WERI-Rb-1 (cell line): Measurements from ENCODE around the gene CPZ.

ENCODE experiments used
- DNase-seq: peaks from one replicate; pipeline ENCODE4 v3.0.0-alpha.2; 2020
- H3K27ac ChIP-seq: fragments of 250-450 bp; sonication (Bioruptor Pico); 2 replicates; pipeline ENCODE4 v1.5.1; 2020; ENCODE audit warnings: mild to moderate bottlenecking, moderate library complexity
- H3K27me3 ChIP-seq: fragments of 250-450 bp; sonication (Bioruptor Pico); 2 replicates; pipeline ENCODE4 v1.5.1; 2021; ENCODE audit warnings: mild to moderate bottlenecking, low read depth, moderate library complexity; ENCODE audit not compliant: insufficient read depth, severe bottlenecking
- H3K36me3 ChIP-seq: fragments of 250-450 bp; sonication (Bioruptor Pico); 2 replicates; pipeline ENCODE4 v1.5.1; 2020; ENCODE audit warnings: mild to moderate bottlenecking, moderate library complexity
- H3K4me3 ChIP-seq: 2 replicates; pipeline ENCODE4 v1.5.1; 2011; ENCODE audit warnings: low read depth, mild to moderate bottlenecking, control low read depth, low read length
- H3K9me3 ChIP-seq: fragments of 250-450 bp; sonication (Bioruptor Pico); 2 replicates; pipeline ENCODE4 v1.5.1; 2021; ENCODE audit warnings: mild to moderate bottlenecking, moderate library complexity; ENCODE audit not compliant: severe bottlenecking
- TF ChIP-seq, protein P1 (sequence below): IDR thresholded peaks from 2 replicates; pipeline ENCODE4 v1.5.1; 2011; ENCODE audit warnings: low read depth, mild to moderate bottlenecking, control low read depth, inconsistent platforms, low read length

The CPZ gene

DNA sequence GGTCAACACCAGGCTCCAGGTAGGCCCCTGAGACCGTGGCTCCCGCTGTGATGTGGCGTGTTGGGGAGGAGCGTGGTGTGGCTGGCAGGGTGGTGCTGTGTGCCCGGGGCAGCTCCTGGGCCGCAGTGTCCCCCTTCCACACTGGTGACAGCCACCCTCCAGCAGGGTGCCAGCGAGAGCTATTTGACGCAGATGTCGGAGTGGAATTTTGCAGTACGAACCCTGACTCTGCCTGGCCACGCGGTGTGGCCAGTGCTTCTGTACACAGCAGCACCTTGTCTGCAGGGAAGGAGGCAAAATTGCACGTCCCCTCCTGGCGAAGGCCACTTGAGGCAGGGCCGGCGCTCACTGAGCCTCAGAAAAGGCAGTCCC is 53.2 kb downstream of the CPZ start:
- DNase-seq = no peak
- TF ChIP-seq, protein P1, sequence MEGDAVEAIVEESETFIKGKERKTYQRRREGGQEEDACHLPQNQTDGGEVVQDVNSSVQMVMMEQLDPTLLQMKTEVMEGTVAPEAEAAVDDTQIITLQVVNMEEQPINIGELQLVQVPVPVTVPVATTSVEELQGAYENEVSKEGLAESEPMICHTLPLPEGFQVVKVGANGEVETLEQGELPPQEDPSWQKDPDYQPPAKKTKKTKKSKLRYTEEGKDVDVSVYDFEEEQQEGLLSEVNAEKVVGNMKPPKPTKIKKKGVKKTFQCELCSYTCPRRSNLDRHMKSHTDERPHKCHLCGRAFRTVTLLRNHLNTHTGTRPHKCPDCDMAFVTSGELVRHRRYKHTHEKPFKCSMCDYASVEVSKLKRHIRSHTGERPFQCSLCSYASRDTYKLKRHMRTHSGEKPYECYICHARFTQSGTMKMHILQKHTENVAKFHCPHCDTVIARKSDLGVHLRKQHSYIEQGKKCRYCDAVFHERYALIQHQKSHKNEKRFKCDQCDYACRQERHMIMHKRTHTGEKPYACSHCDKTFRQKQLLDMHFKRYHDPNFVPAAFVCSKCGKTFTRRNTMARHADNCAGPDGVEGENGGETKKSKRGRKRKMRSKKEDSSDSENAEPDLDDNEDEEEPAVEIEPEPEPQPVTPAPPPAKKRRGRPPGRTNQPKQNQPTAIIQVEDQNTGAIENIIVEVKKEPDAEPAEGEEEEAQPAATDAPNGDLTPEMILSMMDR = no peak

DNA sequence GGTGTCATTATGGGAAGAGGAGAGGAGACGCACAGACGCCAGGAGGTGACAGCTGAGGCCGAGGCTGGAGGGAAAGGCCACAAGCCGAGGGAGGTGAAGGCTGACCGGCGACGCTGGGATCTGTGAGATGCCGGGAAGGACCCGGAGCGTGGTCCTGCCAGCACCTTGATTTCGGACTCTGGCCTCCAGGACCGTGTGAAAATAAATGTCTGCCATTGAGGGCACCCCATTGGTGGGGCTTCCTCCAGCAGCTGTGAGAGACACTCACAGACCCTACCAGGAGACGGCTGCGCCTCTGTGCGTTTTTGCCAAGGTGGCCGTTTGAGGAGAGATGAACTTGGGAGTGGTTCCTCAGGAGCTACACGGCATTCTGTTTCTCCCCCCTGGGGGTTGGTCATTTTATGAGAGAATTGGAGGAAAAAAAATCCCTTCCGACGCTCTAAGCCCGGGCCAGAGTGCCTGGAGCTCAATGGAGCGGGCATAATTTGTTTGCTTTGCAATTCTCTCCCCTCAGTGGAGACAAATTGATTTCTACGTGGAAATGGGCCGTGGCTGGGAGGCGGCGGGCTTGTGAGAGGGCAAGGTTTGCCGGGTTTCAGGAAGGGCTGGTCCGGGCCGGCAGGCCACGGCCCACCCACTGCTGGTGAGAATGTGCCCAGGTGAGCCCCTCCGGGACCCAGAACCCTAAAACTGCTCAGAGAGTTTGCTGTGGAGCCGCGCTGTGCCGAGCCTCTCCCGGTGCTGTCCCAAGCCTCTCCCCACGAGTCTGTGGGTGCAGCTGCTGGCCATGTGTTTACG is 53.9 kb downstream of the CPZ start:
- TF ChIP-seq, protein P1 = no peak
- no peaks in the 10 kb centered on the region for H3K27me3 ChIP-seq
- no peak overlapping the region for H3K4me3 ChIP-seq
- no peaks in the 10 kb centered on the region for H3K9me3 ChIP-seq
- H3K36me3 ChIP-seq = no peaks in the 10 kb centered on the region
- H3K27ac ChIP-seq = no peak overlapping the region
- no peak for DNase-seq

More for the DNA sequence above, 53.2 kb downstream of the CPZ start:
- Histone ChIP-seq H3K4me3 (no peak overlapping the region), H3K27ac (no peak overlapping the region), H3K9me3 (no peaks in the 10 kb centered on the region), H3K27me3 (no peaks in the 10 kb centered on the region), H3K36me3 (no peaks in the 10 kb centered on the region)

DNA sequence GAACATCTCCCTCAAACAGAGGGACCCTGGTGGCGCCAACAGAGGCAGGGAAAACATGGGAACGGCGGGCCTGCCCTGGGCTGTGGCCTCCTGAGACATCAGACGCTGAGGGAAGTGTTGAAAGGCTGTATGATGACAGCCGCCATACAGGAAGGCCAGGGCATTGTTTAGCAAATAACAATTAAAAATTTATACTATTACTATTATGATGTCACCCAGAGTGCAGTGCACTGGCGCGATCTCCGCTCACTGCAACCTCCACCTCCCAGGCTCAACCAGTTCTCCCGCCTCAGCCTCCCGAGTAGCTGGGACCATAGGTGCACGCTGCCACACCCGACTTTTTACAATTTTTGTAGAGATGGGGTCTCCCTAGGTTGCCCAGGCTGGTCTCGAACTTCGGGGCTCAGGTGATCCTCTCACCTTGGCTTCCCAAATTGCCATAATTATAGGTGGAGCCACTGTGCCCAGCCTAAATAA is 54.6 kb downstream of the CPZ start:
- H3K4me3 ChIP-seq = no peak overlapping the region
- TF ChIP-seq, protein P1 = no peak
- H3K9me3 ChIP-seq = no peaks in the 10 kb centered on the region
- DNase-seq = no peak
- H3K36me3 ChIP-seq = no peaks in the 10 kb centered on the region
- H3K27ac ChIP-seq = no peak overlapping the region
- no peaks in the 10 kb centered on the region for H3K27me3 ChIP-seq

DNA sequence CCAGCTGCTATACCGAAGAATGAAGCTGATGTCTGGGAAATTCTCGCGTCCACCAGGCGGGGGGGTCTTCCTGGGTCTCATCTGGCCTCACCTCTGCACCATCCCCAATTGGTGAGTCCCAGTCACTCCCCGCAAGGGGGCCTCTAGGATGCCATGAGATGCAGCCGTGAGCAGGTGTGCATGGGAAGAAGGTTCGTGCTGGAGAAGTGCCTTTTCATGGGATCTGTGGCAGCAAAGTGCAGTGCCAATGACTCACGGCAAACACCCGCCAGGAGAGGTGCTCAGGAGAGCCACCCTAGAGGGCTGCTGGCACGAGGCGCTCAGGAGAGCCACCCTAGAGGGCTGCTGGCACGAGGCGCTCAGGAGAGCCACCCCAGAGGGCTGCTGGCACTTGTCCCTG is 55.1 kb downstream of the CPZ start:
- H3K9me3 ChIP-seq = no peaks in the 10 kb centered on the region
- no peak overlapping the region for H3K27ac ChIP-seq
- TF ChIP-seq, protein P1 = no peak
- DNase-seq = no peak
- H3K36me3 ChIP-seq = no peaks in the 10 kb centered on the region
- no peak overlapping the region for H3K4me3 ChIP-seq
- H3K27me3 ChIP-seq = no peaks in the 10 kb centered on the region

DNA sequence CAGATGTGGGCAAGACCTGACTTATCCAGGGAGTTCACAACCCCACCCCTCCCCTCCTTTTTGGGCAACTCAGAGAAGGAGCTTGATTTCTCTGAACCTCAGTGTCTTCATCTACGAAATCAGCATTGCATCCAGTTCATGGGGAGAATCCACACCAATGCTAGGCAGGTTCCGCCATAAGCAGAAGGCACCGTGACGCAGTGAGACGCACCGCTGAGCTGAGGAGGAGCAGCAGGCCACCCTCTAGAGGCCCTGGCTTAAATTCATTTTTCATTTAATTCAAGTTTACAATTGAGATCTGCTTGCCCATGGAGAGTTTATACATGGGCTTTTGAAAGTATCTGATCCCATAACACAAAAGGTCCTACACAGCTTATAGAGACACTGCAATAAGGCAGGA is 55.7 kb downstream of the CPZ start:
- H3K4me3 ChIP-seq = no peak overlapping the region
- no peaks in the 10 kb centered on the region for H3K9me3 ChIP-seq
- no peak overlapping the region for H3K27ac ChIP-seq
- H3K27me3 ChIP-seq = no peaks in the 10 kb centered on the region
- no peak for DNase-seq
- TF ChIP-seq, protein P1 = no peak
- H3K36me3 ChIP-seq = no peaks in the 10 kb centered on the region
